HEK293 (cell line): ENCODE measurements around the gene OPCML.

Source experiments
- CTCF ChIA-PET: fragments of 350-600 bp; formaldehyde crosslinking; extraction: SDS; loops from one replicate; lab custom pipeline; 2021; ENCODE audit warnings: antibody characterized with exemption; lab: Yijun Ruan, JAX
- POLR2A ChIA-PET: fragments of 300-600 bp; formaldehyde crosslinking; extraction: SDS; loops from one replicate; lab custom pipeline; 2020; ENCODE audit warnings: antibody characterized with exemption, inconsistent platforms; lab: Yijun Ruan, JAX
- H3K27ac ChIP-seq: fragments of 200-500 bp; sonication (Bioruptor generic); 2 replicates; pipeline ENCODE4 v1.5.1; 2014; ENCODE audit warnings: low read depth, low read length, control low read depth, inconsistent platforms; ENCODE audit errors: extremely low read depth
- H3K36me3 ChIP-seq, 2 experiments: fragments of 200-500 bp in 1 of 2; sonication (Bioruptor generic) in 1 of 2; 1 replicate in 1 of 2; 2 replicates in 1 of 2; pipeline ENCODE4 v1.5.1; 2014 to 2017; ENCODE audit warnings: inconsistent platforms in 2 of 2, low read length in 2 of 2; ENCODE audit not compliant: control insufficient read depth in 2 of 2, insufficient read depth in 1 of 2
- H3K4me1 ChIP-seq: fragments of 200-500 bp; sonication (Bioruptor generic); 2 replicates; pipeline ENCODE4 v1.5.1; 2014; ENCODE audit warnings: mild to moderate bottlenecking, low read length, inconsistent platforms; ENCODE audit not compliant: control insufficient read depth, insufficient read depth
- H3K4me3 ChIP-seq: 2 replicates; pipeline ENCODE4 v1.5.1; 2011; ENCODE audit warnings: low read depth, mild to moderate bottlenecking, control low read depth, low read length, moderate library complexity
- H3K9me3 ChIP-seq: fragments of 200-500 bp; sonication (Bioruptor generic); 2 replicates; pipeline ENCODE4 v1.5.1; 2014; ENCODE audit warnings: low read depth, low read length, inconsistent platforms; ENCODE audit not compliant: control insufficient read depth, insufficient read depth
- GLI2 ChIP-seq: fragments of 450-650 bp; formaldehyde crosslinking; IDR thresholded peaks from 2 replicates; pipeline ENCODE4; 2017; ENCODE audit warnings: missing biosample characterization, missing genetic modification characterization, low read depth, borderline replicate concordance
- GLIS2 ChIP-seq: fragments of 450-650 bp; formaldehyde crosslinking; IDR thresholded peaks from 2 replicates; pipeline ENCODE4 v1.5.1; 2016; ENCODE audit warnings: missing biosample characterization, missing genetic modification characterization
- HOXA7 ChIP-seq: sonication (generic); formaldehyde crosslinking; IDR thresholded peaks from 2 replicates; pipeline ENCODE4 v1.8.1; 2022; ENCODE audit warnings: missing genetic modification reagents, borderline replicate concordance
- HOXD13 ChIP-seq: sonication (generic); formaldehyde crosslinking; IDR thresholded peaks from 2 replicates; pipeline ENCODE4 v1.8.0; 2022; ENCODE audit warnings: missing genetic modification reagents, borderline replicate concordance
- MEIS1 ChIP-seq: sonication (generic); formaldehyde crosslinking; IDR thresholded peaks from 2 replicates; pipeline ENCODE4 v1.8.1; 2022; ENCODE audit warnings: missing genetic modification reagents, mild to moderate bottlenecking, borderline replicate concordance
- TCF7L2 ChIP-seq: IDR thresholded peaks from 2 replicates; pipeline ENCODE4 v1.6.1; 2011; ENCODE audit warnings: low read depth, mild to moderate bottlenecking, inconsistent platforms, low read length, moderate library complexity, borderline replicate concordance
- ZNF155 ChIP-seq: fragments of 450-650 bp; formaldehyde crosslinking; IDR thresholded peaks from 2 replicates; pipeline ENCODE4 v1.5.1; 2016; ENCODE audit warnings: missing biosample characterization, missing genetic modification characterization
- ZNF175 ChIP-seq: fragments of 450-650 bp; formaldehyde crosslinking; IDR thresholded peaks from 2 replicates; pipeline ENCODE4 v1.5.1; 2016; ENCODE audit warnings: missing biosample characterization, missing genetic modification characterization
- ZNF184 ChIP-seq: fragments of 450-650 bp; IDR thresholded peaks from 2 replicates; pipeline ENCODE4 v1.5.1; 2018; ENCODE audit warnings: missing biosample characterization, mild to moderate bottlenecking, missing genetic modification characterization
- ZNF280D ChIP-seq: fragments of 450-650 bp; formaldehyde crosslinking; IDR thresholded peaks from 2 replicates; pipeline ENCODE4 v1.5.1; 2016; ENCODE audit warnings: missing biosample characterization, missing genetic modification characterization
- ZNF292 ChIP-seq: fragments of 450-650 bp; formaldehyde crosslinking; IDR thresholded peaks from 2 replicates; pipeline ENCODE4 v1.5.1; 2016; ENCODE audit warnings: low read depth, missing biosample characterization, missing genetic modification characterization, borderline replicate concordance
- ZNF362 ChIP-seq: fragments of 450-650 bp; formaldehyde crosslinking; IDR thresholded peaks from 2 replicates; pipeline ENCODE4 v1.5.1; 2016; ENCODE audit warnings: missing biosample characterization, missing genetic modification characterization
- ZNF514 ChIP-seq: fragments of 450-650 bp; formaldehyde crosslinking; IDR thresholded peaks from 2 replicates; pipeline ENCODE4 v1.5.1; 2016; ENCODE audit warnings: missing biosample characterization, missing genetic modification characterization
- ZNF785 ChIP-seq: fragments of 450-650 bp; formaldehyde crosslinking; IDR thresholded peaks from 2 replicates; pipeline ENCODE4 v1.5.1; 2016; ENCODE audit warnings: missing biosample characterization, missing genetic modification characterization
- ZNF843 ChIP-seq: fragments of 450-650 bp; formaldehyde crosslinking; IDR thresholded peaks from 2 replicates; pipeline ENCODE4 v1.5.1; 2016; ENCODE audit warnings: missing biosample characterization, missing genetic modification characterization
- ZSCAN23 ChIP-seq: fragments of 450-650 bp; formaldehyde crosslinking; IDR thresholded peaks from 2 replicates; pipeline ENCODE4 v1.5.1; 2016; ENCODE audit warnings: missing biosample characterization, missing genetic modification characterization

OPCML gene

GRCh38 chr11:132913295-132913694 lies 619.0 kb downstream of the OPCML start:
- CTCF ChIA-PET = no interaction called here
- POLR2A ChIA-PET = no interaction called here
- TF ChIP-seq GLI2 = no peak
- no peak for TF ChIP-seq ZNF362
- no peak for TF ChIP-seq HOXA7
- no peak for TF ChIP-seq ZNF843 (tag by site-specific recombination)
- no peak for TF ChIP-seq ZSCAN23
- TF ChIP-seq, all 188 proteins: peak for 0

GRCh38 chr11:132911186-132911585 lies 621.1 kb downstream of the OPCML start:
- Histone ChIP-seq H3K9me3 (no peaks in the 10 kb centered on the region), H3K4me3 (no peak overlapping the region), H3K4me1 (peaks cover 3% of the 10 kb centered on the region; the same call in 1 of the 2 replicates), H3K27ac (no peak overlapping the region), H3K36me3 (no peaks in the 10 kb centered on the region)
- TF ChIP-seq ZNF175 (tag by site-specific recombination) = no peak
- no peak for TF ChIP-seq ZNF514 (tag by site-specific recombination)
- TF ChIP-seq ZNF280D (tag by site-specific recombination) = no peak
- TF ChIP-seq TCF7L2 = no peak
- no peak for TF ChIP-seq ZNF785 (tag by site-specific recombination)
- TF ChIP-seq ZNF292 (tag by site-specific recombination) = no peak
- no peak for TF ChIP-seq ZNF184
- TF ChIP-seq MEIS1 = no peak
- TF ChIP-seq GLIS2 (tag by site-specific recombination) = no peak
- ChIA-PET POLR2A (no interaction called here), CTCF (no interaction called here)

More at GRCh38 chr11:132913295-132913694, 619.0 kb downstream of the OPCML start:
- Histone ChIP-seq H3K27ac (no peak overlapping the region), H3K4me1 (peaks cover 3% of the 10 kb centered on the region; the same call in 1 of the 2 replicates), H3K36me3 (no peaks in the 10 kb centered on the region), H3K4me3 (no peak overlapping the region), H3K9me3 (no peaks in the 10 kb centered on the region)

- Histone ChIP-seq H3K27ac (no peak overlapping the region), H3K9me3 (no peaks in the 10 kb centered on the region), H3K36me3 (no peaks in the 10 kb centered on the region)
- POLR2A ChIA-PET = no interaction called here
- TF ChIP-seq HOXD13 (CRISPR knock-in tag) (no peak), ZNF155 (no peak)
- TF ChIP-seq, all 188 proteins: peak for 0
- H3K4me1 ChIP-seq = peaks cover 3% of the 10 kb centered on the region; the same call in 1 of the 2 replicates
- no peak overlapping the region for H3K4me3 ChIP-seq
- CTCF ChIA-PET = interaction anchor here (0.6 to 0.7 kb wide), 2 partner anchors 12 to 15 kb away, joined by 3 read pairs; no protein-coding TSS in a partner anchor
These were observed 622.1 kb downstream of the OPCML start for GRCh38 chr11:132910011-132910760.
